PC-3 (cell line): ENCODE measurements around the gene ATP13A3. TPM values are rescaled to one million over a fixed set of nuclear protein-coding genes. Genes with fewer than 3 reads are reported as not detected.

ENCODE experiments used
- ATAC-seq: fragments of 200-7000 bp; cut with Tn5 transposase; 2 replicates; pipeline ENCODE4 v1.9.1; 2020; ENCODE audit warnings: mild to moderate bottlenecking, moderate library complexity
- BruUV-seq: library from RNA; stranded (reverse); fragments of 400-500 nt; replicated peaks from 2 replicates; lab custom pipeline; 2021; lab: Mats Ljungman, UMichigan
- CTCF ChIA-PET: fragments of 300-600 bp; sonication (Branson Sonifier 250); formaldehyde crosslinking; loops from one replicate; lab custom pipeline; 2022; ENCODE audit warnings: antibody characterized with exemption; lab: Charles Lee
- POLR2A ChIA-PET: fragments of 300-600 bp; sonication (Branson Sonifier 250); formaldehyde crosslinking; loops from one replicate; lab custom pipeline; 2022; ENCODE audit warnings: antibody characterized with exemption; ENCODE audit not compliant: unreplicated experiment; lab: Charles Lee
- DNase-seq: peaks from one replicate; pipeline ENCODE4 v3.0.0-alpha.2; 2015
- H2AFZ ChIP-seq: fragments of 300-600 bp; sonication (generic); 2 replicates; pipeline ENCODE4 v1.6.0; 2016; ENCODE audit warnings: antibody characterized with exemption, low read length
- H3F3A ChIP-seq: fragments of 300-600 bp; sonication (generic); one replicate; pipeline ENCODE4 v1.6.0; 2017; ENCODE audit warnings: antibody characterized with exemption, low read length, control low read depth, mild to moderate bottlenecking; ENCODE audit not compliant: unreplicated experiment
- H3K27ac ChIP-seq: fragments of 300-600 bp; sonication (generic); 2 replicates; pipeline ENCODE4 v1.5.1; 2016; ENCODE audit warnings: mild to moderate bottlenecking, low read length
- H3K27me3 ChIP-seq: fragments of 300-600 bp; sonication (generic); 2 replicates; pipeline ENCODE4 v1.6.1; 2016; ENCODE audit warnings: low read length, mixed read lengths
- H3K36me3 ChIP-seq: fragments of 300-600 bp; sonication (generic); 2 replicates; pipeline ENCODE4 v1.6.1; 2016; ENCODE audit warnings: low read depth, mixed run types, low read length, mixed read lengths
- H3K4me1 ChIP-seq: fragments of 300-600 bp; sonication (generic); 2 replicates; pipeline ENCODE4 v1.5.1; 2016; ENCODE audit warnings: low read length; ENCODE audit not compliant: insufficient read depth
- H3K4me2 ChIP-seq: fragments of 300-600 bp; sonication (generic); 2 replicates; pipeline ENCODE4 v1.6.0; 2016; ENCODE audit warnings: low read length
- H3K4me3 ChIP-seq: fragments of 300-600 bp; sonication (generic); 2 replicates; pipeline ENCODE4 v1.5.1; 2016; ENCODE audit warnings: mild to moderate bottlenecking, low read length, mixed read lengths
- H3K79me2 ChIP-seq: fragments of 300-600 bp; sonication (generic); 2 replicates; pipeline ENCODE4 v1.6.1; 2017; ENCODE audit warnings: low read length, mixed read lengths
- H3K9ac ChIP-seq: fragments of 300-600 bp; sonication (generic); 2 replicates; pipeline ENCODE4 v1.6.0; 2016; ENCODE audit warnings: mild to moderate bottlenecking, low read length
- H3K9me2 ChIP-seq: fragments of 300-600 bp; sonication (generic); replicated peaks from 2 replicates; pipeline ENCODE4 v1.6.1; 2016; ENCODE audit warnings: mixed run types, low read length, mixed read lengths
- H3K9me3 ChIP-seq: fragments of 300-600 bp; sonication (generic); 2 replicates; pipeline ENCODE4 v1.6.1; 2016; ENCODE audit warnings: low read length, mixed read lengths
- H4K20me1 ChIP-seq: fragments of 300-600 bp; sonication (generic); 2 replicates; pipeline ENCODE4 v1.6.1; 2016; ENCODE audit warnings: low read length, mixed read lengths
- EZH2 ChIP-seq: fragments of 300-600 bp; sonication (generic); IDR thresholded peaks from one replicate; pipeline ENCODE4 v1.6.1; 2017; ENCODE audit warnings: antibody characterized with exemption, mild to moderate bottlenecking, low read length; ENCODE audit not compliant: unreplicated experiment
- EZH2phosphoT487 ChIP-seq: fragments of 300-600 bp; sonication (generic); IDR thresholded peaks from 2 replicates; pipeline ENCODE4 v1.6.1; 2018; ENCODE audit warnings: mild to moderate bottlenecking, antibody characterized with exemption, low read length, borderline replicate concordance
- intact Hi-C: fragments of 100-400 bp; cut with micrococcal nuclease; formaldehyde crosslinking; loops from 2 replicates; pipeline ENCODE4 v1.9.0; 2023
- total RNA-seq: library from RNA; depleted of rRNA; stranded (reverse); fragments of >200 nt; gene quantifications from 2 replicates; pipeline ENCODE4 v1.2.3, GENCODE V29; 2014
- TF ChIP-seq, protein P1 (sequence below): fragments of 300-600 bp; sonication (generic); conservative IDR thresholded peaks from 2 replicates; pipeline ENCODE4 v1.5.1; 2017; ENCODE audit warnings: antibody characterized with exemption, low read depth, mild to moderate bottlenecking, low read length

ATP13A3 gene
- total RNA-seq, 1 experiment from 2014 or later, result 69.4 TPM

DNA sequence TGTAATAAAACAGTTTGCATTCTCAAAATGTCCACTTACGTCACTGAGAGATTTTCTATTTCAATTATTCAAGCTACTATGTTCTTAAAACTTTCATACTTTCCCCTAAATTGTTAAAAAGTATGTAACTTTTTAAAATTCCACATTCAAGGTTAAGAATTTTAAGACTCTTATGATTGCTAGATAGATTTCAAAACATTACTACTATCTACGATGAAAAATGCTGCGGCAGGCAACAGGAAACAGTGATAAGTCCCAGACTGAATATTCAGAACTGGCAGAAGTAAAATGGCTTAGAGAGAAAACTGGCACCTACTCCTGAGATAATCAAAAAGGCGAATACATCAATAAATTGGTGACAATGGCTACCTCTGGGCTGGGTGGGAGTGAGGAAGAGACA is 16.2 kb downstream of the ATP13A3 start:
- no peaks in the 10 kb centered on the region for H3K9me2 ChIP-seq
- no peaks in the 10 kb centered on the region for H3K36me3 ChIP-seq
- no peak overlapping the region for H3K4me3 ChIP-seq
- no peaks in the 10 kb centered on the region for H3K27me3 ChIP-seq
- no peak overlapping the region for H3K27ac ChIP-seq
- no peak for DNase-seq
- TF ChIP-seq, protein P1, sequence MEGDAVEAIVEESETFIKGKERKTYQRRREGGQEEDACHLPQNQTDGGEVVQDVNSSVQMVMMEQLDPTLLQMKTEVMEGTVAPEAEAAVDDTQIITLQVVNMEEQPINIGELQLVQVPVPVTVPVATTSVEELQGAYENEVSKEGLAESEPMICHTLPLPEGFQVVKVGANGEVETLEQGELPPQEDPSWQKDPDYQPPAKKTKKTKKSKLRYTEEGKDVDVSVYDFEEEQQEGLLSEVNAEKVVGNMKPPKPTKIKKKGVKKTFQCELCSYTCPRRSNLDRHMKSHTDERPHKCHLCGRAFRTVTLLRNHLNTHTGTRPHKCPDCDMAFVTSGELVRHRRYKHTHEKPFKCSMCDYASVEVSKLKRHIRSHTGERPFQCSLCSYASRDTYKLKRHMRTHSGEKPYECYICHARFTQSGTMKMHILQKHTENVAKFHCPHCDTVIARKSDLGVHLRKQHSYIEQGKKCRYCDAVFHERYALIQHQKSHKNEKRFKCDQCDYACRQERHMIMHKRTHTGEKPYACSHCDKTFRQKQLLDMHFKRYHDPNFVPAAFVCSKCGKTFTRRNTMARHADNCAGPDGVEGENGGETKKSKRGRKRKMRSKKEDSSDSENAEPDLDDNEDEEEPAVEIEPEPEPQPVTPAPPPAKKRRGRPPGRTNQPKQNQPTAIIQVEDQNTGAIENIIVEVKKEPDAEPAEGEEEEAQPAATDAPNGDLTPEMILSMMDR, result no peak
- TF ChIP-seq EZH2phosphoT487, result no peak
- no peak for TF ChIP-seq EZH2
- H3K9ac ChIP-seq, result no peak overlapping the region
- peaks cover 100% of the 10 kb centered on the region for H3K79me2 ChIP-seq
- ChIA-PET CTCF (no interaction called here), POLR2A (interaction anchor here (0.7 kb wide), 1 partner anchor 27 kb away, joined by 3 read pairs; no protein-coding TSS in a partner anchor)
- peaks cover 7% of the 10 kb centered on the region for H3K4me1 ChIP-seq
- H2AFZ ChIP-seq, result no peak overlapping the region
- H4K20me1 ChIP-seq, result peaks cover 17% of the 10 kb centered on the region
- no peak for ATAC-seq
- H3K4me2 ChIP-seq, result no peak overlapping the region
- no peaks in the 10 kb centered on the region for H3F3A ChIP-seq
- BruUV-seq, result no TSS peak
- intact Hi-C loops, result no loop called here
- H3K9me3 ChIP-seq, result no peaks in the 10 kb centered on the region

DNA sequence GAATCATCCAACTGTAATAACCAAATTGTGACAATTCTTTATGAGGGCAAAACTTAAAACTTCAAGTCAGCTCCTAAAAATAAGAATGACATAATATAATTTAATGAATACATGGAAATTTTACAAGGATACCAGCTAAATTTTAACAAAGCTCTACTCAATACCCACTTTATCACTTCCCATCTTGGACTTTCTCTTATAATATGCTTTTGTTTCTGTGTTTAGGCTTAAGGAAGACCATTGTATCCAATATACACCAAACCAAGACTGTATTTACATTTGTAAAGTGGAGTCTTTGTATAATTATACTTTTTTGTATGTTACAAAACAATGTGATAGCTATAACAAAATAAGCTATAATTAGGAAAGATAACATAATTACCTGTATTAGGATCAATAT is 16.8 kb downstream of the ATP13A3 start:
- Histone ChIP-seq H3K9me2 (no peaks in the 10 kb centered on the region), H3K9me3 (no peaks in the 10 kb centered on the region), H3K27me3 (no peaks in the 10 kb centered on the region), H3K4me3 (no peak overlapping the region), H3F3A (no peaks in the 10 kb centered on the region), H2AFZ (no peak overlapping the region), H4K20me1 (peaks cover 18% of the 10 kb centered on the region), H3K27ac (no peak overlapping the region), H3K4me2 (no peak overlapping the region), H3K4me1 (peaks cover 7% of the 10 kb centered on the region), H3K36me3 (no peaks in the 10 kb centered on the region), H3K79me2 (peaks cover 100% of the 10 kb centered on the region), H3K9ac (no peak overlapping the region)
- TF ChIP-seq EZH2phosphoT487, result no peak
- no peak for DNase-seq
- no TSS peak for BruUV-seq
- ChIA-PET POLR2A (no interaction called here), CTCF (no interaction called here)
- no peak for ATAC-seq
- intact Hi-C loops, result no loop called here

GRCh38 chr3:194468086-194468485 is 18.7 kb downstream of the ATP13A3 start:
- ChIA-PET CTCF (interaction anchor here (0.6 kb wide), 1 partner anchor 126 kb away, joined by 7 read pairs; no protein-coding TSS in a partner anchor), POLR2A (no interaction called here)
- DNase-seq (no peak), ATAC-seq (no peak)
- no peaks in the 10 kb centered on the region for H3K9me3 ChIP-seq
- BruUV-seq, result no TSS peak
- H3K27me3 ChIP-seq, result no peaks in the 10 kb centered on the region
- peaks cover 20% of the 10 kb centered on the region for H4K20me1 ChIP-seq
- peaks cover 8% of the 10 kb centered on the region for H3K4me1 ChIP-seq
- intact Hi-C loops, result no loop called here
- H3K79me2 ChIP-seq, result peaks cover 98% of the 10 kb centered on the region
- no peak overlapping the region for H3K9ac ChIP-seq
- no peaks in the 10 kb centered on the region for H3K36me3 ChIP-seq
- H3K4me3 ChIP-seq, result no peak overlapping the region
- H3F3A ChIP-seq, result no peaks in the 10 kb centered on the region
- no peak overlapping the region for H3K4me2 ChIP-seq
- no peak for TF ChIP-seq EZH2
- H3K9me2 ChIP-seq, result no peaks in the 10 kb centered on the region
- H3K27ac ChIP-seq, result no peak overlapping the region
- H2AFZ ChIP-seq, result no peak overlapping the region

DNA sequence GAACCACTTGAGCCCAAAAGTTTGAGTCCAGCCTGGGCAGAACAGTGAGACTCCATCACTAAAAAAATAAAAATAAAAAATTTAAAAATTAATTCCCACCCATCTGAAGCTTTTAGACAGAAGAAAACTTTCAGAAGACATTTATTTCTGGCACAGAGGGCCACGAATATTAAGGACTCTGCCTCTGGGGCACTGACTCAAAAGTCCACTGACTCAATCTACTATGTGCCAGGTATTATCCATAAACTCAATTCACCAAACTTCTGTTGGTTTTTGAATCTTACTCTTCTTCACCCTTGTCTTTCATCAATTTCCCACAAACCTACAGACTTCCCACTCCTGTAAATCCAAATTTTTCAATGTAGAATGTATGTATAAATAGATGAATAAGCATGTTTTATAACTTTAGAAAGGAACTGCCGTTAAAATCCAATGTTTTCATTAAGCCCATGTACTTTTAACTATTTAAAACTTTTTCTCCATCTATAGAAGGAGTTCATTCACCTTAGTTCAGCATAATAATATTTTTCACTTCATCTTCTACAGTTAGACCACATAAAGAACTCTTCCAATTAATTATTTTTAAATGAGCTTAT is 19.9 kb downstream of the ATP13A3 start:
- ATAC-seq, result peak; percentile 28; the same call in 1 of the 2 replicates
- POLR2A ChIA-PET, result no interaction called here

More for the DNA sequence above, 19.9 kb downstream of the ATP13A3 start:
- no peak for TF ChIP-seq EZH2
- TF ChIP-seq EZH2phosphoT487, result no peak
- TF ChIP-seq, protein P1, result no peak
- H3K4me1 ChIP-seq, result peaks cover 13% of the 10 kb centered on the region
- H2AFZ ChIP-seq, result no peak overlapping the region
- no peak overlapping the region for H3K9ac ChIP-seq
- H3K79me2 ChIP-seq, result peaks cover 99% of the 10 kb centered on the region
- CTCF ChIA-PET, result no interaction called here
- H3K9me3 ChIP-seq, result no peaks in the 10 kb centered on the region
- intact Hi-C loops, result no loop called here
- H3K27ac ChIP-seq, result no peak overlapping the region
- H3K27me3 ChIP-seq, result no peaks in the 10 kb centered on the region
- H3F3A ChIP-seq, result no peaks in the 10 kb centered on the region
- no peaks in the 10 kb centered on the region for H3K36me3 ChIP-seq
- no peak overlapping the region for H3K4me2 ChIP-seq
- H4K20me1 ChIP-seq, result peaks cover 14% of the 10 kb centered on the region
- peak; percentile 35 for DNase-seq
- no peak overlapping the region for H3K4me3 ChIP-seq
- H3K9me2 ChIP-seq, result no peaks in the 10 kb centered on the region
- no TSS peak for BruUV-seq
